Lung (tissue), 12 donors: ENCODE results near the gene CACNA1D. TPM values are rescaled to one million over a fixed set of nuclear protein-coding genes. Genes with fewer than 3 reads are reported as not detected.

Source experiments
- ATAC-seq: fragments of 200-7000 bp; cut with Tn5 transposase; one replicate; pipeline ENCODE4 v1.9.1; 2020; ENCODE audit warnings: moderate number of reproducible peaks; ENCODE audit not compliant: insufficient read depth, low FRiP score
- DNase-seq, 3 donors: peaks; one replicate each; pipeline ENCODE4 v3.0.0-alpha.2; 2013 to 2017
- H3K27ac ChIP-seq, 2 donors: one replicate each; pipeline ENCODE4 v1.5.1; 2013; ENCODE audit warnings: mild to moderate bottlenecking in 2 of 2, moderate library complexity in 2 of 2, control low read depth in 1 of 2, inconsistent platforms in 1 of 2, low read depth in 1 of 2, low read length in 1 of 2
- H3K27me3 ChIP-seq, 3 donors: one replicate each; pipeline ENCODE4 v1.5.1; 2013; ENCODE audit warnings: low read length in 2 of 3; ENCODE audit not compliant: control insufficient read depth in 3 of 3, insufficient read depth in 3 of 3
- H3K36me3 ChIP-seq, 4 donors: one replicate each; pipeline ENCODE4 v1.5.1; 2013; ENCODE audit warnings: low read length in 4 of 4, mild to moderate bottlenecking in 1 of 4, moderate library complexity in 1 of 4; ENCODE audit not compliant: control insufficient read depth in 4 of 4, insufficient read depth in 4 of 4
- H3K4me1 ChIP-seq, 5 donors: one replicate each; pipeline ENCODE4 v1.5.1; 2013; ENCODE audit warnings: low read length in 5 of 5, mild to moderate bottlenecking in 2 of 5, moderate library complexity in 1 of 5; ENCODE audit not compliant: control insufficient read depth in 5 of 5, insufficient read depth in 5 of 5
- H3K4me3 ChIP-seq: one replicate; pipeline ENCODE4 v1.5.1; 2013; ENCODE audit warnings: mild to moderate bottlenecking, control low read depth, moderate library complexity
- H3K9ac ChIP-seq, 2 donors: one replicate each; pipeline ENCODE4 v1.5.1; 2013; ENCODE audit warnings: low read length in 2 of 2, control low read depth in 1 of 2; ENCODE audit not compliant: insufficient read depth in 1 of 2
- H3K9me3 ChIP-seq, 4 donors: one replicate each; pipeline ENCODE4 v1.5.1; 2013; ENCODE audit warnings: low read length in 3 of 4, mild to moderate bottlenecking in 1 of 4, moderate library complexity in 1 of 4; ENCODE audit not compliant: control insufficient read depth in 4 of 4, insufficient read depth in 3 of 4
- WGBS, 2 donors: extraction: QIAGEN DNeasy Blood & Tissue Kit; methylation state at CpG; one replicate each; pipeline ENCODE4 v1.1.7; 2013; 5-methylcytosine and 5-hydroxymethylcytosine counted together
- polyA plus RNA-seq, 2 donors: library from polyadenylated mRNA; stranded (reverse); fragments of 200-250 nt; gene quantifications; one replicate each; pipeline ENCODE4 v1.2.1, GENCODE V29; 2013
- total RNA-seq, 2 donors: library from RNA; depleted of rRNA in 1 of 2; stranded (reverse); fragments of >200 nt in 1 of 2; gene quantifications; one replicate each; pipeline ENCODE4 v1.2.1, GENCODE V29; 2014 to 2021
- TF ChIP-seq, protein P1 (sequence below): IDR thresholded peaks from 2 replicates; pipeline ENCODE4 v1.5.1; 2012; ENCODE audit warnings: mild to moderate bottlenecking; ENCODE audit errors: control extremely low read depth, extremely low read depth
- donor health status: control.
- donor health status: control.
- donor health status: Bipolar disorder and iron deficiency.
- donor health status: healthy.
- donor health status: DM: yes; HTN: yes; CAD: no.

CACNA1D gene
- total and polyA plus RNA-seq, 4 donors, result 2.7 to 96.8 (median 23.1) TPM

DNA sequence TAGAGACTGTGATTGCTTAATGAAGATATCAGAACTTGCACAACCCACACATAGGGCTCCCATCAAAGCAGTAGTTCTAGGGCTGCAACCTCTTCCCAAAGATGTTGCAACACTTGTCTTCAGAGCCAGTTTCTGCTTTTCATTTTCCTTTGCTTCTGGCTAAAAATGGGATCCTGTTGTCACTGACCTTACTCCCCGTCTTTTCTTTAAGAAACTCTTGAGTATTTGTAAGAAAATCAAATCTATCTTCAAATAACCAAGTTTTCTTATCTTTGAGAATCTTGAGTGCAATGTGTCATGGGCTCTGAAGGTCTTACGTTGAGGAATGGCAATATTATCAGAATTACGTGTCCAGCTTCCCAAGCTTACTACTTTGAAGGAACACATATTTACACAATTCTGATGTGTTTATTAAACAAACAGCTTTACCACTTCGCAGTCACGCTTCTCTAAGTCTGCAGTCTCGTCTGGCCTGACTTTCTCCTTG is 24.1 kb downstream of the CACNA1D start:
- DNase-seq (peak in 2 of 3 donors; percentile 71 to 87), ATAC-seq (no peak)
- TF ChIP-seq, protein P1, sequence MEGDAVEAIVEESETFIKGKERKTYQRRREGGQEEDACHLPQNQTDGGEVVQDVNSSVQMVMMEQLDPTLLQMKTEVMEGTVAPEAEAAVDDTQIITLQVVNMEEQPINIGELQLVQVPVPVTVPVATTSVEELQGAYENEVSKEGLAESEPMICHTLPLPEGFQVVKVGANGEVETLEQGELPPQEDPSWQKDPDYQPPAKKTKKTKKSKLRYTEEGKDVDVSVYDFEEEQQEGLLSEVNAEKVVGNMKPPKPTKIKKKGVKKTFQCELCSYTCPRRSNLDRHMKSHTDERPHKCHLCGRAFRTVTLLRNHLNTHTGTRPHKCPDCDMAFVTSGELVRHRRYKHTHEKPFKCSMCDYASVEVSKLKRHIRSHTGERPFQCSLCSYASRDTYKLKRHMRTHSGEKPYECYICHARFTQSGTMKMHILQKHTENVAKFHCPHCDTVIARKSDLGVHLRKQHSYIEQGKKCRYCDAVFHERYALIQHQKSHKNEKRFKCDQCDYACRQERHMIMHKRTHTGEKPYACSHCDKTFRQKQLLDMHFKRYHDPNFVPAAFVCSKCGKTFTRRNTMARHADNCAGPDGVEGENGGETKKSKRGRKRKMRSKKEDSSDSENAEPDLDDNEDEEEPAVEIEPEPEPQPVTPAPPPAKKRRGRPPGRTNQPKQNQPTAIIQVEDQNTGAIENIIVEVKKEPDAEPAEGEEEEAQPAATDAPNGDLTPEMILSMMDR, result no peak
- Histone ChIP-seq H3K4me1 (peaks cover 0 to 30% (median 14%) of the 10 kb centered on the region in 5 donors), H3K4me3 (no peak overlapping the region), H3K27me3 (no peaks in the 10 kb centered on the region), H3K36me3 (peaks cover 0 to 31% (median 6%) of the 10 kb centered on the region in 4 donors), H3K9me3 (no peaks in the 10 kb centered on the region), H3K9ac (peak overlapping the region in 1 of 2 donors; percentile 4), H3K27ac (peak overlapping the region in 1 of 2 donors; percentile 79)
- WGBS, 2 donors, result 21 to 44% methylated on average over 6 of the region's 6 CpGs

DNA sequence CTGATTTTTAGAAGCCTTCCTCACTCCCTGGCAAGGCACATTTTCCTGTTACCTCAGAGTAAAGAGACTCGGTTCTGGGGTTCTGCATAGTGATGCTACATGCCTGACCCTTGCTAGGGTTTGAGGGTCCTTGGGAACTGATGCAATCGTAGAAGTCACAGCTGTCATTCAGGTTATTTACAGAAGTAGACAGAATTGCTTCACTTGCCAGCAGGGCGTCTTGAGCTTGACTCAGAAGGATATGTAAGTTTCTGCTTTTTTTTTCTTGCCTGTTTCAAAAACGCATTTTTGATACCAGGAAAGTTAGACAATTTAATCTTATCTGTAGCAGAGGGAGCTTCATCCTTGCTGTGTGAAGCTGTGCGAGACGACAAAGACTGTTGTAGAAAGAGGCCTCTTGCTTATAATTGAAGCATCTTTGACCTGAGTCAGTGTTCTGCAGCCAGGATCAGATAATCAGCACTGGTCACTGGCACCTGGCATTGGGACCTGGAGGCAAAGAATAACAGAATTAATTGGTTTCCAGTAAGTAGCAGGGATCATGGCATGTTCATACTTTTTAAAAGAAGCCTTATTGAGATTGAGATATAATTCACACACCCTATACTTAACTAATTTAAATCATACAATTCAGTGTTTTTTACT is 24.8 kb downstream of the CACNA1D start:
- TF ChIP-seq, protein P1, result no peak
- ATAC-seq (no peak), DNase-seq (peak in 1 of 3 donors; percentile 50)
- H3K27me3 ChIP-seq, result no peaks in the 10 kb centered on the region
- H3K9me3 ChIP-seq, result no peaks in the 10 kb centered on the region
- H3K4me1 ChIP-seq, result peaks cover 0 to 35% (median 18%) of the 10 kb centered on the region in 5 donors
- H3K27ac ChIP-seq, result peak overlapping the region in 1 of 2 donors; percentile 71
- H3K36me3 ChIP-seq, result peaks cover 0 to 26% (median 4%) of the 10 kb centered on the region in 4 donors
- H3K4me3 ChIP-seq, result no peak overlapping the region
- no peak overlapping the region for H3K9ac ChIP-seq
- 31 to 32% methylated on average over 6 of the region's 6 CpGs for WGBS, 2 donors

DNA sequence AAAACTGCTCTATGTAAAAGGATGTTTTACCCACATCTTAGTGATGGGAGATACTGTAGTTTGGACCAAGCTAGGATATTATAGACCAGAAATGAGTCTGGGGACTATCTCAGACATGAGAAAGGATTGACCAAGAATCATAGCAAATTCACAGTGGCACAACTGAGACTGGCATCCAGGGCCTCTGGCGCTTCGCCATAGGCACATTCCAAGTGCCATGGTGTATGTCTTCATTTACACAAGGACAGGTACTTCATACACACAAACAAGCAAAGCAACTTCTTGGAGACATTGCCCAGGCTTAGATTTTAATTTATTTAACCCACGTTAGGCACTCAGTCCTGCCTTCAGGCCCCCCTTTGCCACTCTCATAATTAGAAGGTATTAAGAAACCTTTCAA is 28.9 kb downstream of the CACNA1D start:
- H3K27ac ChIP-seq, result no peak overlapping the region
- 75 to 86% methylated on average over 3 of the region's 3 CpGs for WGBS, 2 donors
- peaks cover 0 to 22% (median 5%) of the 10 kb centered on the region in 4 donors for H3K36me3 ChIP-seq
- no peak for ATAC-seq
- H3K4me1 ChIP-seq, result peaks cover 0 to 52% (median 30%) of the 10 kb centered on the region in 5 donors
- DNase-seq, result no peak
- no peak overlapping the region for H3K4me3 ChIP-seq
- H3K9ac ChIP-seq, result no peak overlapping the region
- H3K27me3 ChIP-seq, result no peaks in the 10 kb centered on the region
- TF ChIP-seq, protein P1, result no peak
- no peaks in the 10 kb centered on the region for H3K9me3 ChIP-seq
